ENCODE measurements around the gene FKBP6.
"Not testable (repeated sequence)": the region's sequence is repeated elsewhere in the genome, so short reads cannot be mapped to it uniquely, and the experiment has no call there.

FKBP6 gene

DNA sequence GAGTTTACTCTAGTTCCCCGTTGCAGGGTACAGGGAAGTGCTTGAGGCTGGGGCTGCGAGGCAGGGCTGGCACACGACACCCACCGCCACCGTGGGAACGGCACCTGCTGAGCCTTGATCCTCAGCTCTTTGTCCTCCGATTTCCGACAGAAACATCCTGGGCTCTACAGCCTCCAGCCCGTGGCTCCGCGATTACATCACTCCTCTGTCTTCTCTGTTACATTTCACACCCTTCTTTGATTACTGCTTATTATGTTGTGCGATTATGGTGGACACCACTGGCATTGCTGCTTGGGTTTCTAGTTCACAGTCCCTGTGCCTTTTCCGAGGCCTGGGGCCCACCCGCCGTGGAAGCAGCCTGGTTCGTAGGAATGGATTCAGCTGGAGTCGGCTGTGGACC, 26.9 kb downstream of the FKBP6 start:
- Histone ChIP-seq H3K27ac (no peak overlapping the region), H3K36me3 (no peaks in the 10 kb centered on the region), H3K9me3 (ENCODE audit: severe bottlenecking) (no peaks in the 10 kb centered on the region), H3K27me3 (ENCODE audit: insufficient read depth, low read depth, severe bottlenecking) (no peaks in the 10 kb centered on the region), H3K4me3 (ENCODE audit: low read depth, low read length) (no peak overlapping the region)
- TF ChIP-seq, protein P1, sequence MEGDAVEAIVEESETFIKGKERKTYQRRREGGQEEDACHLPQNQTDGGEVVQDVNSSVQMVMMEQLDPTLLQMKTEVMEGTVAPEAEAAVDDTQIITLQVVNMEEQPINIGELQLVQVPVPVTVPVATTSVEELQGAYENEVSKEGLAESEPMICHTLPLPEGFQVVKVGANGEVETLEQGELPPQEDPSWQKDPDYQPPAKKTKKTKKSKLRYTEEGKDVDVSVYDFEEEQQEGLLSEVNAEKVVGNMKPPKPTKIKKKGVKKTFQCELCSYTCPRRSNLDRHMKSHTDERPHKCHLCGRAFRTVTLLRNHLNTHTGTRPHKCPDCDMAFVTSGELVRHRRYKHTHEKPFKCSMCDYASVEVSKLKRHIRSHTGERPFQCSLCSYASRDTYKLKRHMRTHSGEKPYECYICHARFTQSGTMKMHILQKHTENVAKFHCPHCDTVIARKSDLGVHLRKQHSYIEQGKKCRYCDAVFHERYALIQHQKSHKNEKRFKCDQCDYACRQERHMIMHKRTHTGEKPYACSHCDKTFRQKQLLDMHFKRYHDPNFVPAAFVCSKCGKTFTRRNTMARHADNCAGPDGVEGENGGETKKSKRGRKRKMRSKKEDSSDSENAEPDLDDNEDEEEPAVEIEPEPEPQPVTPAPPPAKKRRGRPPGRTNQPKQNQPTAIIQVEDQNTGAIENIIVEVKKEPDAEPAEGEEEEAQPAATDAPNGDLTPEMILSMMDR (IDR thresholded peaks at IDR 0.05; ENCODE audit: low read depth, low read length), result no peak
- DNase-seq, result no peak

DNA sequence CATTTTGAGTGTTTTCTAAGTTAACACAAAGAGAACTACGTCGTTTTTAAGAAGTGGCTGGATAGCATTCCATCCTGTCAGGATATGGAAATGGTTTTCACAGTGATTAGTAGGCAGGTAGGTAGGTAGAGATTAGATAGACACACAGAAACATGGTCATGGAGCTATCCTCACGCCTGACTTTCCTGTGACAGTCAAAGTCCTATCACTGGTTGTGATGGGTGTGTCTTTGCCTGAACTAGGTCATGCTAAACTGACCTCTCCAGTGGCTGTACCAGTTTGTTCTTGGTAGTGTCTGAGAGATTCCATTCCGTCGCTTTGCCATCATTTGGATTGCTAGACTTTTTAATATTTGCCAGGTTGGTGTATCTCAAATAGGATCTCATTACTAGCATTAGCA, 28.2 kb downstream of the FKBP6 start:
- DNase-seq, result no peak

DNA sequence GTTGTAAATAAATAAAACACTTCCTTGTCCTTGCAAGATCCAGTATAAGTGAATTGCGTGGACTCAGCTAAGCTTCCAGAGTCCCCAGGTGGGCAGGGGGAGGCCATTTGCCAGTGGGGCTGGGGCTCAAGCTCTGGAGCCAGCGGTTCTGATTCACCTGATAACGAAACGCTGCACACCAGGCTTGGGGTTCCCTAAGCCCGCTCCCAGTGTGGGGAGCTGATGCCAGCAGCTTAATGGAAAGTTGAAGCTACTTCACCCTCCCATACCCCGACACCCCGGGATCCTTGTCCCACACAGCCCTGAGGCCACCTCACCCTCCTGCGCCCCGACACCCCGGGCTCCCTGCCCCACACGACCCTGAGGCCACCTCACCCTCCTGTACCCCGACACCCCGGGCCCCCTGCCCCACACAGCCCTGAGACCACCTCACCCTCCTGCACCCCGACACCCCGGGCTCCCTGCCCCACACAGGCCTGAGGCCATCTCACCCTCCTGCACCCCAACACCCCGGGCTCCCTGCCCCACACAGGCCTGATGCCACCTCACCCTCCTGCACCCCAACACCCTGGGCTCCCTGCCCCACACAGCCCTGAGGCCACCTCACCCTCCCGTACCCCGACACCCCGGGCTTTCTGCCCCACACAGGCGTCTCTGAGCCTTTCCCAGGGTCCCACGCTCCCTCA, 30.8 kb downstream of the FKBP6 start:
- no peak overlapping the region for H3K27ac ChIP-seq
- no peaks in the 10 kb centered on the region for H3K9me3 ChIP-seq (ENCODE audit: severe bottlenecking)
- H3K36me3 ChIP-seq, result no peaks in the 10 kb centered on the region
- no peak overlapping the region for H3K4me3 ChIP-seq (ENCODE audit: low read depth, low read length)
- no peaks in the 10 kb centered on the region for H3K27me3 ChIP-seq (ENCODE audit: insufficient read depth, low read depth, severe bottlenecking)
- no peak for DNase-seq
- TF ChIP-seq, protein P1 (IDR thresholded peaks at IDR 0.05; ENCODE audit: low read depth, low read length), result no peak

More for the DNA sequence above, 28.2 kb downstream of the FKBP6 start:
- no peak overlapping the region for H3K27ac ChIP-seq
- H3K4me3 ChIP-seq (ENCODE audit: low read depth, low read length), result no peak overlapping the region
- TF ChIP-seq, protein P1 (IDR thresholded peaks at IDR 0.05; ENCODE audit: low read depth, low read length), result no peak
- H3K36me3 ChIP-seq, result no peaks in the 10 kb centered on the region
- no peaks in the 10 kb centered on the region for H3K9me3 ChIP-seq (ENCODE audit: severe bottlenecking)
- no peaks in the 10 kb centered on the region for H3K27me3 ChIP-seq (ENCODE audit: insufficient read depth, low read depth, severe bottlenecking)

DNA sequence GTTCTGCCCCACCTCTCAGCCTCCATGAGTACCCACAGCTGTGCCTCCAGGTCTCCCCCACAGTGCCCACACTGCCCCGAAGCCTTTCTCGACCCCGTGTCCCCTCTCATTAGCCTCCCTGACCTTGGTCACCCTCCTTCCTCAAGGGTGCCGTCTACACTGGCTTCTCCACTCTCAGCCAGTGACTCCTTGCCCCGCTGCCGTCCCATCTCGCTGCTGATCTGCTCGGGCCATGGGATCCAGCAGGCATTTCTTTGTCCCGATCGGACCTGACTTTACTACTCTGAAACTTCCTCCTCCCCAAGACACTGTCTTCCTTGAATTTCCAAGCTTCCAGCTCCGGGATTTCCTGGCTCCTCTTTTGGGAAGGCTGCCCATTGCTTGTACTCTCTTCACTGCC, 31.3 kb downstream of the FKBP6 start:
- Histone ChIP-seq H3K4me3 (ENCODE audit: low read depth, low read length) (no peak overlapping the region), H3K36me3 (no peaks in the 10 kb centered on the region), H3K9me3 (ENCODE audit: severe bottlenecking) (no peaks in the 10 kb centered on the region), H3K27me3 (ENCODE audit: insufficient read depth, low read depth, severe bottlenecking) (no peaks in the 10 kb centered on the region), H3K27ac (no peak overlapping the region)
- DNase-seq, result no peak
- TF ChIP-seq, protein P1 (IDR thresholded peaks at IDR 0.05; ENCODE audit: low read depth, low read length), result no peak

DNA sequence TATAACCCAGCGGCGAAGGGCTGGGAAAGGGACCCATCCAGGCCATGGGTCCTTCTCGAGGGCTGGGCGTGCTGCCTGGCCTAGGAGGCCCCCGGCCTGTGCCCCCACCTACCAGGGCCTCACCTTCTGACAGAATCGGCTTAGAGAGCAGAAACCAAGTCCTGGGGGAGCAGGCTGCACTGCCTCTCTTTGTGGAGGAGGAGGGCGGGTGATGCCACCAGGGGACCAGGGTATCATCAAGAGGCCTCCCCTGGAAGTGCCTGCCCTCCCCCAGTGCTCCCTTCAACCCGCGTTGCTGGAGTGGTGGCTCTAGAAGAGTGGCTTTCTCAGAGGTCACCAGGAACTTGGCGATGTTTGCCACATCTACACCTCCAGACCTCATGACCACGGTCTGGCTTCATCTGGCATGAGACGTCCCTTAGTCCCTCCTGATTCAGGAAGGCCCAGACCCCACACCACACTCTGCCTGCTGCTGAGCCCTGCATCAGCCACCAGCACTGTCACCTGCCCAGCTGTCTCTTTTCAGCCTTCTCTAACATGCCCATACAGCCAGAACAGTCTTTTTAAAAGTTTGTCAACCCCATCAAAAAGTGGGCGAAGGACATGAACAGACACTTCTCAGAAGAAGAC, 31.9 kb downstream of the FKBP6 start:
- H3K27me3 ChIP-seq (ENCODE audit: insufficient read depth, low read depth, severe bottlenecking), result no peaks in the 10 kb centered on the region
- TF ChIP-seq, protein P1 (IDR thresholded peaks at IDR 0.05; ENCODE audit: low read depth, low read length), result no peak
- DNase-seq, result no peak

DNA sequence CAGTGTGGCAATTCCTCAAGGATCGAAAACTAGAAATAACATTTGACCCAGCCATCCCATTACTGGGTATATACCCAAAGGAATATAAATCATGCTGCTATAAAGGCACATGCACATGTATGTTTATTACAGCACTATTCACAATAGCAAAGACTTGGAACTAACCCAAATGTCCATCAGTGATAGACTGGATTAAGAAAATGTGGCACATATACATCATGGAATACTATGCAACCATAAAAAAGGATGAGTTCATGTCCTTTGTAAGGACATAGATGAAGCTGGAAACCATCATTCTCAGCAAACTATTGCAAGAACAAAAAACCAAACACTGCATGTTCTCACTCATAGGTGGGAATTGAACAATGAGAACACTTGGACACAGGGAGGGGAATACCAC, 32.6 kb downstream of the FKBP6 start:
- not testable (repeated sequence) for DNase-seq, H3K27ac ChIP-seq

More for the DNA sequence above, 31.9 kb downstream of the FKBP6 start:
- H3K36me3 ChIP-seq, result no peaks in the 10 kb centered on the region
- no peak overlapping the region for H3K27ac ChIP-seq
- H3K4me3 ChIP-seq (ENCODE audit: low read depth, low read length), result no peak overlapping the region
- H3K9me3 ChIP-seq (ENCODE audit: severe bottlenecking), result no peaks in the 10 kb centered on the region

More for the DNA sequence above, 32.6 kb downstream of the FKBP6 start:
- not testable (repeated sequence) for H3K27me3 ChIP-seq (ENCODE audit: insufficient read depth, low read depth, severe bottlenecking); H3K36me3 ChIP-seq; H3K4me3 ChIP-seq (ENCODE audit: low read depth, low read length); H3K9me3 ChIP-seq (ENCODE audit: severe bottlenecking)
